HCT116 (cell line): ENCODE results near the gene PLCB2. TPM values are rescaled to one million over a fixed set of nuclear protein-coding genes. Genes with fewer than 3 reads are reported as not detected.

Source experiments
- ATAC-seq: fragments of 200-7000 bp; cut with Tn5 transposase; 2 replicates; pipeline ENCODE4 v1.9.1; 2020; ENCODE audit warnings: mild to moderate bottlenecking, moderate library complexity
- BruUV-seq: library from RNA; stranded (reverse); fragments of 400-500 nt; replicated peaks from 2 replicates; lab custom pipeline; 2021; lab: Mats Ljungman, UMichigan
- CTCF ChIA-PET: fragments of 300-600 bp; sonication (Branson Sonifier 250); formaldehyde crosslinking; loops from one replicate; lab custom pipeline; 2021; ENCODE audit warnings: antibody characterized with exemption; lab: Charles Lee
- POLR2A ChIA-PET: fragments of 300-600, 350-600 bp; sonication (Branson Sonifier 250); formaldehyde crosslinking; loops from one replicate; lab custom pipeline; 2021; ENCODE audit warnings: antibody characterized with exemption; lab: Charles Lee
- RAD21 ChIA-PET, 2 experiments: fragments of 300-600 bp; sonication (Branson Sonifier 250); formaldehyde crosslinking; loops; one replicate each; lab custom pipeline; 2023; ENCODE audit warnings: low total read pairs in 2 of 2; ENCODE audit not compliant: uncharacterized antibody in 2 of 2, unreplicated experiment in 2 of 2, low non-redundant PET in 1 of 2; lab: Charles Lee
- DNase-seq: peaks from one replicate; pipeline ENCODE4 v3.0.0-alpha.2; 2010; ENCODE audit warnings: low read depth, low spot score
- H2AFZ ChIP-seq: fragments of 200-600 bp; shearing (Covaris generic), sonication (generic); 2 replicates; pipeline ENCODE4 v1.6.1; 2017; ENCODE audit warnings: low read depth, mixed run types, mixed read lengths, antibody characterized with exemption, low read length; ENCODE audit not compliant: poor library complexity, severe bottlenecking
- H3K27ac ChIP-seq: 2 replicates; pipeline ENCODE4 v1.5.1; 2012; ENCODE audit warnings: low read depth, low read length
- H3K27me3 ChIP-seq: fragments of 200-600 bp; sonication (generic); 2 replicates; pipeline ENCODE4 v1.6.1; 2016; ENCODE audit warnings: mixed run types, low read length, mixed read lengths; ENCODE audit not compliant: insufficient read depth
- H3K36me3 ChIP-seq, 2 experiments: fragments of 200-500 bp in 1 of 2; fragments of 200-600 bp in 1 of 2; sonication (Bioruptor generic) in 1 of 2; sonication (generic) in 1 of 2; 2 replicates each; pipeline versions ENCODE4 v1.5.1 to v1.6.1; 2014 to 2016; ENCODE audit warnings: low read length in 2 of 2, inconsistent platforms in 1 of 2, mixed read lengths in 1 of 2, mixed run types in 1 of 2; ENCODE audit not compliant: insufficient read depth in 2 of 2, control insufficient read depth in 1 of 2
- H3K4me1 ChIP-seq, 2 experiments: fragments of 200-600 bp in 1 of 2; sonication (generic) in 1 of 2; 2 replicates each; pipeline versions ENCODE4 v1.5.1 to v1.6.1; 2012 to 2017; ENCODE audit warnings: low read length in 2 of 2, inconsistent platforms in 1 of 2, mild to moderate bottlenecking in 1 of 2, mixed read lengths in 1 of 2, mixed run types in 1 of 2, moderate library complexity in 1 of 2; ENCODE audit not compliant: insufficient read depth in 2 of 2, control insufficient read depth in 1 of 2
- H3K4me2 ChIP-seq: fragments of 200-600 bp; sonication (generic); 2 replicates; pipeline ENCODE4 v1.6.1; 2017; ENCODE audit warnings: mixed run types, low read length, mixed read lengths
- H3K4me3 ChIP-seq, 2 experiments: fragments of 200-600 bp in 1 of 2; sonication (generic) in 1 of 2; replicated peaks in 1 of 2; 2 replicates each; pipeline ENCODE4 v1.5.1; 2011 to 2016; ENCODE audit warnings: low read length in 2 of 2, control low read depth in 1 of 2, low read depth in 1 of 2, mild to moderate bottlenecking in 1 of 2, mixed read lengths in 1 of 2, mixed run types in 1 of 2
- H3K79me2 ChIP-seq: fragments of 200-600 bp; sonication (generic); 2 replicates; pipeline ENCODE4 v1.6.1; 2017; ENCODE audit warnings: mild to moderate bottlenecking, mixed run types, low read length, moderate library complexity, mixed read lengths; ENCODE audit not compliant: insufficient read depth
- H3K9ac ChIP-seq: fragments of 200-600 bp; sonication (generic); 2 replicates; pipeline ENCODE4 v1.6.1; 2016; ENCODE audit warnings: low read length, mixed read lengths
- H3K9me2 ChIP-seq: fragments of 200-600 bp; sonication (generic), shearing (Covaris generic); 2 replicates; pipeline ENCODE4 v1.6.1; 2017; ENCODE audit warnings: mixed run types, mild to moderate bottlenecking, moderate library complexity; ENCODE audit not compliant: insufficient read depth
- H3K9me3 ChIP-seq, 2 experiments: fragments of 200-500 bp in 1 of 2; fragments of 200-600 bp in 1 of 2; sonication (Bioruptor generic) in 1 of 2; sonication (generic) in 1 of 2; 2 replicates each; pipeline ENCODE4 v1.6.1; 2014 to 2017; ENCODE audit warnings: low read length in 2 of 2, mixed read lengths in 2 of 2, inconsistent platforms in 1 of 2, low read depth in 1 of 2, mild to moderate bottlenecking in 1 of 2, mixed run types in 1 of 2, moderate library complexity in 1 of 2; ENCODE audit not compliant: control insufficient read depth in 1 of 2, insufficient read depth in 1 of 2
- H4K20me1 ChIP-seq: fragments of 200-600 bp; sonication (generic), shearing (Covaris generic); 2 replicates; pipeline ENCODE4 v1.6.1; 2017; ENCODE audit warnings: mixed run types, mild to moderate bottlenecking, moderate library complexity; ENCODE audit not compliant: insufficient read depth
- CBX3 ChIP-seq: IDR thresholded peaks from 2 replicates; pipeline ENCODE4 v1.6.1; 2012; ENCODE audit warnings: low read depth
- CEBPB ChIP-seq: IDR thresholded peaks from 2 replicates; pipeline ENCODE4 v1.6.1; 2012; ENCODE audit warnings: low read depth
- EGR1 ChIP-seq: IDR thresholded peaks from 2 replicates; pipeline ENCODE4 v1.6.1; 2012; ENCODE audit warnings: low read depth
- ELF1 ChIP-seq: IDR thresholded peaks from 2 replicates; pipeline ENCODE4 v1.6.1; 2012; ENCODE audit warnings: low read depth, borderline replicate concordance
- EZH2 ChIP-seq: fragments of 200-600 bp; sonication (generic); IDR thresholded peaks from 2 replicates; pipeline ENCODE4 v1.6.1; 2017; ENCODE audit warnings: antibody characterized with exemption, mixed run types
- EZH2phosphoT487 ChIP-seq: fragments of 200-600 bp; IDR thresholded peaks from 2 replicates; pipeline ENCODE4 v1.6.1; 2018; ENCODE audit warnings: antibody characterized with exemption, borderline replicate concordance
- JUND ChIP-seq: IDR thresholded peaks from 2 replicates; pipeline ENCODE4 v1.6.1; 2012
- POLR2AphosphoS5 ChIP-seq: IDR thresholded peaks from 2 replicates; pipeline ENCODE4 v1.6.1; 2011; ENCODE audit warnings: mild to moderate bottlenecking, low read depth, low read length, moderate library complexity
- RAD21 ChIP-seq: IDR thresholded peaks from 2 replicates; pipeline ENCODE4 v1.6.1; 2012; ENCODE audit warnings: low read depth, mild to moderate bottlenecking
- SIN3A ChIP-seq: IDR thresholded peaks from 2 replicates; pipeline ENCODE4 v1.6.1; 2012; ENCODE audit warnings: low read depth
- SRF ChIP-seq: IDR thresholded peaks from 2 replicates; pipeline ENCODE4 v1.6.1; 2012; ENCODE audit warnings: low read depth
- TCF7L2 ChIP-seq: IDR thresholded peaks from 2 replicates; pipeline ENCODE4 v1.7.0; 2011; ENCODE audit warnings: borderline replicate concordance, inconsistent platforms; ENCODE audit not compliant: insufficient read depth, insufficient read length; ENCODE audit errors: extremely low read depth
- YY1 ChIP-seq: IDR thresholded peaks from 2 replicates; pipeline ENCODE4 v1.6.1; 2011; ENCODE audit warnings: low read length, low read depth, moderate library complexity, mild to moderate bottlenecking; ENCODE audit not compliant: insufficient replicate concordance; ENCODE audit errors: extremely low read depth
- ZFX ChIP-seq: fragments of 450-650 bp; IDR thresholded peaks from 2 replicates; pipeline ENCODE4 v1.6.1; 2017
- ZNF274 ChIP-seq: fragments of 200-500 bp; sonication (Bioruptor generic); IDR thresholded peaks from 2 replicates; pipeline ENCODE4 v1.6.1; 2014; ENCODE audit warnings: mild to moderate bottlenecking, low read depth, low read length, inconsistent platforms
- intact Hi-C: fragments of 100-400 bp; cut with micrococcal nuclease; formaldehyde crosslinking; loops from 2 replicates; pipeline ENCODE4 v1.10.0; 2022
- total RNA-seq: library from RNA; stranded (reverse); gene quantifications from one replicate; pipeline ENCODE4 v1.2.1, GENCODE V29; 2021; ENCODE audit not compliant: unreplicated experiment
- TF ChIP-seq, protein P1 (sequence below): IDR thresholded peaks from 2 replicates; pipeline ENCODE4 v1.6.1; 2012
- TF ChIP-seq, protein P2 (sequence below): IDR thresholded peaks from 2 replicates; pipeline ENCODE4 v1.6.1; 2012; ENCODE audit warnings: low read depth
- TF ChIP-seq, protein P3 (sequence below): IDR thresholded peaks from 2 replicates; pipeline ENCODE4 v1.6.1; 2011; ENCODE audit warnings: mild to moderate bottlenecking, low read length, moderate library complexity; ENCODE audit not compliant: insufficient replicate concordance; ENCODE audit errors: extremely low read depth
- TF ChIP-seq, protein P4 (sequence below), 3 experiments: fragments of 200-600 bp in 1 of 3; sonication (generic) in 1 of 3; IDR thresholded peaks in 2 of 3; conservative IDR thresholded peaks in 1 of 3; 2 replicates each; pipeline ENCODE4 v1.5.1; 2012 to 2017; ENCODE audit warnings: low read depth in 2 of 3, low read length in 2 of 3, antibody characterized with exemption in 1 of 3, borderline replicate concordance in 1 of 3, control low read depth in 1 of 3, mild to moderate bottlenecking in 1 of 3, mixed read lengths in 1 of 3, mixed run types in 1 of 3, moderate library complexity in 1 of 3; ENCODE audit not compliant: insufficient read depth in 1 of 3

PLCB2 gene
- total RNA-seq, 1 experiment from 2014 or later = 2.8 TPM

DNA sequence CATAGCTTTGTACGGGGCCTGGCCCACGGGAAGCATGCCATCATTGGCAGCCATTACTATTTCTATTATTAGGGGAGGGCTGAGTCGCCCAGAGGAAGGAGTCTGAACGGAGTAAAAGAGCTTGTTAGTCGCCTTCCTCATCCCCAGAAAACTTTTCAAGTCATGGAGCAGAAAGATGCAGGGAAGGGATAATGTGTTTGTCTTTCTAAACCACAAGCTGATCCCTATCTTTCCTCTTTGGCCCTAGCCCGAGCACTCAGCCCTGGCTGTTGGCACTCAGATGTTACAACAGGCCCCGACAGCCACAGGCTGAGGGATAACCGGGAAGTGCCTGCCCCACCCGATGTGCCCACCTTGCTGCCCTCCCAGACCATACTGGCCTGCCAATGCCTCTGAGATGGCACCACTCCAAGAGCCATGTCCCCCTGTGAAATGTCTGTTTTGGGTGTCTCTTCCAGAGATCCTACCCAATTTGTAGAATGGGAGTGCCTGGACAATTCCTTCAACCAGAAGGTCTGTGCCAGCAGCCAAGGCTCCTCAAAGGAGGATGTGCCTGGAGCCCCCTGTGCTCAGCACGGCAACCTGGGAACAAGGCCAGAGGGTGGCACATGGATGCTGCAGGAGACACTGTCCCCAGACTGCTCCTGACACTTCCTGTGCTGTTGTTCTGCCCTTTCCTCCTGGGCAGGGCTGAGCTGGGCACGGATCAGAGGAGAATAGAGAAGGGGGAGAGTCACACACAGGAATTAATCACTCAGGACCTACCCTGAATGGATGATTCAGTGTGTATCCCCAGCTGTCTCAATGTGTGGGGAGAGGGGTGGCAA is 58.0 kb downstream of the PLCB2 start:
- DNase-seq (no peak), ATAC-seq (no peak)
- no TSS peak for BruUV-seq
- Histone ChIP-seq H4K20me1 (no peaks in the 10 kb centered on the region), H3K27me3 (no peaks in the 10 kb centered on the region), H3K9ac (no peak overlapping the region), H3K27ac (no peak overlapping the region), H3K4me3 (no peak overlapping the region), H3K79me2 (peaks cover 14% of the 10 kb centered on the region; the same call in 1 of the 2 replicates), H3K9me2 (no peaks in the 10 kb centered on the region), H3K9me3 (no peaks in the 10 kb centered on the region), H3K4me1 (peaks cover 14 to 46% of the 10 kb centered on the region in 2 experiments), H3K36me3 (no peaks in the 10 kb centered on the region), H2AFZ (no peak overlapping the region), H3K4me2 (no peak overlapping the region)
- no peak for TF ChIP-seq EZH2
- TF ChIP-seq CBX3 = no peak
- no peak for TF ChIP-seq EGR1
- TF ChIP-seq ZFX = no peak
- no peak for TF ChIP-seq SRF
- TF ChIP-seq, protein P1, sequence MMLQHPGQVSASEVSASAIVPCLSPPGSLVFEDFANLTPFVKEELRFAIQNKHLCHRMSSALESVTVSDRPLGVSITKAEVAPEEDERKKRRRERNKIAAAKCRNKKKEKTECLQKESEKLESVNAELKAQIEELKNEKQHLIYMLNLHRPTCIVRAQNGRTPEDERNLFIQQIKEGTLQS = no peak
- TF ChIP-seq, protein P2, sequence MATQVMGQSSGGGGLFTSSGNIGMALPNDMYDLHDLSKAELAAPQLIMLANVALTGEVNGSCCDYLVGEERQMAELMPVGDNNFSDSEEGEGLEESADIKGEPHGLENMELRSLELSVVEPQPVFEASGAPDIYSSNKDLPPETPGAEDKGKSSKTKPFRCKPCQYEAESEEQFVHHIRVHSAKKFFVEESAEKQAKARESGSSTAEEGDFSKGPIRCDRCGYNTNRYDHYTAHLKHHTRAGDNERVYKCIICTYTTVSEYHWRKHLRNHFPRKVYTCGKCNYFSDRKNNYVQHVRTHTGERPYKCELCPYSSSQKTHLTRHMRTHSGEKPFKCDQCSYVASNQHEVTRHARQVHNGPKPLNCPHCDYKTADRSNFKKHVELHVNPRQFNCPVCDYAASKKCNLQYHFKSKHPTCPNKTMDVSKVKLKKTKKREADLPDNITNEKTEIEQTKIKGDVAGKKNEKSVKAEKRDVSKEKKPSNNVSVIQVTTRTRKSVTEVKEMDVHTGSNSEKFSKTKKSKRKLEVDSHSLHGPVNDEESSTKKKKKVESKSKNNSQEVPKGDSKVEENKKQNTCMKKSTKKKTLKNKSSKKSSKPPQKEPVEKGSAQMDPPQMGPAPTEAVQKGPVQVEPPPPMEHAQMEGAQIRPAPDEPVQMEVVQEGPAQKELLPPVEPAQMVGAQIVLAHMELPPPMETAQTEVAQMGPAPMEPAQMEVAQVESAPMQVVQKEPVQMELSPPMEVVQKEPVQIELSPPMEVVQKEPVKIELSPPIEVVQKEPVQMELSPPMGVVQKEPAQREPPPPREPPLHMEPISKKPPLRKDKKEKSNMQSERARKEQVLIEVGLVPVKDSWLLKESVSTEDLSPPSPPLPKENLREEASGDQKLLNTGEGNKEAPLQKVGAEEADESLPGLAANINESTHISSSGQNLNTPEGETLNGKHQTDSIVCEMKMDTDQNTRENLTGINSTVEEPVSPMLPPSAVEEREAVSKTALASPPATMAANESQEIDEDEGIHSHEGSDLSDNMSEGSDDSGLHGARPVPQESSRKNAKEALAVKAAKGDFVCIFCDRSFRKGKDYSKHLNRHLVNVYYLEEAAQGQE = no peak
- no peak for TF ChIP-seq EZH2phosphoT487
- TF ChIP-seq POLR2AphosphoS5 = no peak
- no peak for TF ChIP-seq JUND
- TF ChIP-seq ELF1 = no peak
- TF ChIP-seq YY1 = no peak
- TF ChIP-seq, protein P3, sequence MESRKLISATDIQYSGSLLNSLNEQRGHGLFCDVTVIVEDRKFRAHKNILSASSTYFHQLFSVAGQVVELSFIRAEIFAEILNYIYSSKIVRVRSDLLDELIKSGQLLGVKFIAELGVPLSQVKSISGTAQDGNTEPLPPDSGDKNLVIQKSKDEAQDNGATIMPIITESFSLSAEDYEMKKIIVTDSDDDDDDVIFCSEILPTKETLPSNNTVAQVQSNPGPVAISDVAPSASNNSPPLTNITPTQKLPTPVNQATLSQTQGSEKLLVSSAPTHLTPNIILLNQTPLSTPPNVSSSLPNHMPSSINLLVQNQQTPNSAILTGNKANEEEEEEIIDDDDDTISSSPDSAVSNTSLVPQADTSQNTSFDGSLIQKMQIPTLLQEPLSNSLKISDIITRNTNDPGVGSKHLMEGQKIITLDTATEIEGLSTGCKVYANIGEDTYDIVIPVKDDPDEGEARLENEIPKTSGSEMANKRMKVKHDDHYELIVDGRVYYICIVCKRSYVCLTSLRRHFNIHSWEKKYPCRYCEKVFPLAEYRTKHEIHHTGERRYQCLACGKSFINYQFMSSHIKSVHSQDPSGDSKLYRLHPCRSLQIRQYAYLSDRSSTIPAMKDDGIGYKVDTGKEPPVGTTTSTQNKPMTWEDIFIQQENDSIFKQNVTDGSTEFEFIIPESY = no peak
- TF ChIP-seq TCF7L2 = no peak
- no peak for TF ChIP-seq ZNF274
- TF ChIP-seq, protein P4, sequence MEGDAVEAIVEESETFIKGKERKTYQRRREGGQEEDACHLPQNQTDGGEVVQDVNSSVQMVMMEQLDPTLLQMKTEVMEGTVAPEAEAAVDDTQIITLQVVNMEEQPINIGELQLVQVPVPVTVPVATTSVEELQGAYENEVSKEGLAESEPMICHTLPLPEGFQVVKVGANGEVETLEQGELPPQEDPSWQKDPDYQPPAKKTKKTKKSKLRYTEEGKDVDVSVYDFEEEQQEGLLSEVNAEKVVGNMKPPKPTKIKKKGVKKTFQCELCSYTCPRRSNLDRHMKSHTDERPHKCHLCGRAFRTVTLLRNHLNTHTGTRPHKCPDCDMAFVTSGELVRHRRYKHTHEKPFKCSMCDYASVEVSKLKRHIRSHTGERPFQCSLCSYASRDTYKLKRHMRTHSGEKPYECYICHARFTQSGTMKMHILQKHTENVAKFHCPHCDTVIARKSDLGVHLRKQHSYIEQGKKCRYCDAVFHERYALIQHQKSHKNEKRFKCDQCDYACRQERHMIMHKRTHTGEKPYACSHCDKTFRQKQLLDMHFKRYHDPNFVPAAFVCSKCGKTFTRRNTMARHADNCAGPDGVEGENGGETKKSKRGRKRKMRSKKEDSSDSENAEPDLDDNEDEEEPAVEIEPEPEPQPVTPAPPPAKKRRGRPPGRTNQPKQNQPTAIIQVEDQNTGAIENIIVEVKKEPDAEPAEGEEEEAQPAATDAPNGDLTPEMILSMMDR (IDR thresholded peaks at IDR 0.05 in 2 of 3, conservative IDR thresholded peaks at IDR 0.05 in 1 of 3; ENCODE audit: borderline replicate concordance in 1 of 3, insufficient read depth in 1 of 3, low read depth in 2 of 3, low read length in 2 of 3) = no peak
- no peak for TF ChIP-seq CEBPB
- no peak for TF ChIP-seq RAD21
- TF ChIP-seq SIN3A = no peak
- ChIA-PET RAD21 (no interaction called here), CTCF (interaction anchor here (1.2 kb wide), 1 partner anchor 25 kb away, joined by 4 read pairs; no protein-coding TSS in a partner anchor), POLR2A (interaction anchor here (0.6 to 0.9 kb wide), 2 partner anchors 9 to 106 kb away, joined by 3 to 4 read pairs; no protein-coding TSS in a partner anchor)
- intact Hi-C loops = no loop called here
